ENCODE measurements around the gene KPNA3. TPM values are rescaled to one million over a fixed set of nuclear protein-coding genes. Genes with fewer than 3 reads are reported as not detected.
"Not testable (repeated sequence)": the region's sequence is repeated elsewhere in the genome, so short reads cannot be mapped to it uniquely, and the experiment has no call there.

Gene KPNA3
- total and polyA plus RNA-seq, 7 experiments from 2014 or later: 17.0 to 38.7 (median 19.6) TPM

DNA sequence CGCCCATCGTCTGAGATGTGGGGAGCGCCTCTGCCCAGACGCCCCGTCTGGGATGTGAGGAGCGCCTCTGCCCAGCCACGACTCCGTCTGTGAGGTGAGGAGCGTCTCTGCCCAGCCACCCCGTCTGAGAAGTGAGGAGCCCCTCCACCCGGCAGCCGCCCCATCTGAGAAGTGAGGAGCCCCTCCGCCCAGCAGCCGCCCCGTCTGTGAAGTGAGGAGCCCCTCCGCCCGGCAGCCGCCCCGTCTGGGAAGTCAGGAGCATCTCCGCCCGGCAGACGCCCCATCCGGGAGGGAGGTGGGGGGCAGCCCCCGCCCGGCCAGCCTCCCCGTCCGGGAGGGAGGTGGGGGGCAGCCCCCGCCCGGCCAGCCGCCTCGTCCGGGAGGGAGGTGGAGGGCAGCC, 30.7 kb downstream of the KPNA3 start:
- H3K4me3 Mint-ChIP-seq; H3K4me3 ChIP-seq (ENCODE audit: low read length); H3K27me3 ChIP-seq (ENCODE audit: control insufficient read depth in 2 of 2, insufficient read depth in 2 of 2, low read length in 2 of 2); CTCF ChIA-PET; H3K9me3 ChIP-seq (ENCODE audit: control insufficient read depth in 2 of 3, low read length in 3 of 3); H3K36me3 ChIP-seq (ENCODE audit: control insufficient read depth in 2 of 3, insufficient read depth in 3 of 3, low read length in 3 of 3); H3K27me3 Mint-ChIP-seq; DNase-seq; POLR2A ChIA-PET; H3K27ac Mint-ChIP-seq; intact Hi-C loops (cut with micrococcal nuclease); ATAC-seq; H3K27ac ChIP-seq (ENCODE audit: low read depth, low read length): not testable (repeated sequence)
- H3K4me1 ChIP-seq (ENCODE audit: control insufficient read depth in 2 of 2, insufficient read depth in 2 of 2, low read length in 2 of 2): peaks cover 0 to 11% of the 10 kb centered on the region in 2 donors
- Mint-ChIP-seq H3K36me3 (peaks cover 9 to 47% (median 32%) of the 10 kb centered on the region in 5 donors), H3K4me1 (peaks cover 25 to 62% (median 54%) of the 10 kb centered on the region in 7 donors), H3K9me3 (peaks cover 0 to 26% (median 10%) of the 10 kb centered on the region in 11 donors)

DNA sequence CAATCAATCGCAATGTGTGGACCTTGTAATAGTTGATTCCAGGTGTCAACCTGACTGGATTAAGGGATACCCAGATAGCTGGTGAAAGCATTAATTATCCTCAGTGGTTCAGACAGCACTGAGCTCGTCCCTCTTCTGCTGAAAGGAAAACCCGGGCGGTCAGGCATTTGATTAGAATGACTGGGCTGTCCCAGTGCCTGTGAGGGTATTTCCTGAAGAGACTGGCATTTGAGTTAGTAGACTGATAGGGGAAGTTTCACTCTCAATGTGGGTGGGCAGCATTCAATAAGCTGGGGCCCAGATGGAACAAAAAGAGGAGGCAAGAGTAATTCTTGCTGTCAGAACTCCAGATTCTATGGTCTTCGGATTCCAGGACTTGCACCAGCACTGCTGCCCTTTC, 31.9 kb downstream of the KPNA3 start:
- Mint-ChIP-seq H3K9me3 (peaks cover 0 to 26% (median 10%) of the 10 kb centered on the region in 11 donors), H3K4me1 (peaks cover 25 to 69% (median 50%) of the 10 kb centered on the region in 7 donors), H3K36me3 (peaks cover 9 to 48% (median 32%) of the 10 kb centered on the region in 5 donors), H3K4me3 (peak overlapping the region in 1 of 10 donors; percentile 55), H3K27me3 (no peaks in the 10 kb centered on the region), H3K27ac (peak overlapping the region in 3 of 9 donors; percentile 15 to 73 (median 57))
- ChIA-PET CTCF (no interaction called here), POLR2A (interaction anchor here (0.5 kb wide), 1 partner anchor 13 kb away, joined by 3 read pairs; no protein-coding TSS in a partner anchor)
- Histone ChIP-seq H3K27me3 (ENCODE audit: control insufficient read depth in 2 of 2, insufficient read depth in 2 of 2, low read length in 2 of 2) (no peaks in the 10 kb centered on the region), H3K27ac (ENCODE audit: low read depth, low read length) (no peak overlapping the region), H3K4me3 (ENCODE audit: low read length) (no peak overlapping the region), H3K4me1 (ENCODE audit: control insufficient read depth in 2 of 2, insufficient read depth in 2 of 2, low read length in 2 of 2) (peaks cover 0 to 11% of the 10 kb centered on the region in 2 donors), H3K36me3 (ENCODE audit: control insufficient read depth in 2 of 3, insufficient read depth in 3 of 3, low read length in 3 of 3) (no peaks in the 10 kb centered on the region), H3K9me3 (ENCODE audit: control insufficient read depth in 2 of 3, low read length in 3 of 3) (no peaks in the 10 kb centered on the region)
- ATAC-seq (no peak), DNase-seq (no peak)
- intact Hi-C loops (cut with micrococcal nuclease): no loop called here

DNA sequence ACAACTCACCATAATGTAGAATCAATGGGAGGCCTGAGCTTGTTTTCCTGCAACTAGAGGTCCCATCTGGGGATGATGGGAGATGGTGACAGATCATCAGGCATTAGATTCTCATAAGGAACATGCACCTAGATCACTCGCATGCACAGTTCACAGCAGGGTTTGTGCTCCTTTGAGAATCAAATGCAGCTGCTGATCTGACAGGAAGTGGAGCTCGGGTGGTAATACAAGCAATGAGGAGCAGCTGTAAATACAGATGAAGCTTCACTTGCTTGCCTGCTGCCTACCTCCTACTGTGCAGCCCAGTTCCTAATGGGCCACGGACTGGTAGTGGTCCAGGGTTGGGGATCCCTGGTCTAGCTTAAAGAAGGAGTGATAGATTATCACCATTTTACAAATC, 33.0 kb downstream of the KPNA3 start:
- Histone ChIP-seq H3K27ac (ENCODE audit: low read depth, low read length) (no peak overlapping the region), H3K36me3 (ENCODE audit: control insufficient read depth in 2 of 3, insufficient read depth in 3 of 3, low read length in 3 of 3) (no peaks in the 10 kb centered on the region), H3K4me1 (ENCODE audit: control insufficient read depth in 2 of 2, insufficient read depth in 2 of 2, low read length in 2 of 2) (peaks cover 0 to 17% of the 10 kb centered on the region in 2 donors), H3K9me3 (ENCODE audit: control insufficient read depth in 2 of 3, low read length in 3 of 3) (no peaks in the 10 kb centered on the region), H3K27me3 (ENCODE audit: control insufficient read depth in 2 of 2, insufficient read depth in 2 of 2, low read length in 2 of 2) (no peaks in the 10 kb centered on the region), H3K4me3 (ENCODE audit: low read length) (no peak overlapping the region)
- Mint-ChIP-seq H3K27me3 (no peaks in the 10 kb centered on the region), H3K9me3 (peaks cover 0 to 26% (median 10%) of the 10 kb centered on the region in 11 donors), H3K36me3 (peaks cover 6 to 45% (median 30%) of the 10 kb centered on the region in 5 donors), H3K27ac (peak overlapping the region in 6 of 9 donors; percentile 15 to 73 (median 56)), H3K4me3 (peak overlapping the region in 7 of 10 donors; percentile 29 to 55 (median 43)), H3K4me1 (peaks cover 23 to 70% (median 54%) of the 10 kb centered on the region in 7 donors)
- DNase-seq: peak in 4 of 9 donors; percentile 5 to 20 (median 11)
- intact Hi-C loops (cut with micrococcal nuclease): loop anchor here in 1 of 2 donors (2.0 to 5.0 kb wide), 2 partner anchors 17 to 88 kb away; no protein-coding TSS in a partner anchor
- POLR2A ChIA-PET: no interaction called here
- CTCF ChIA-PET: no interaction called here
- no peak for ATAC-seq

DNA sequence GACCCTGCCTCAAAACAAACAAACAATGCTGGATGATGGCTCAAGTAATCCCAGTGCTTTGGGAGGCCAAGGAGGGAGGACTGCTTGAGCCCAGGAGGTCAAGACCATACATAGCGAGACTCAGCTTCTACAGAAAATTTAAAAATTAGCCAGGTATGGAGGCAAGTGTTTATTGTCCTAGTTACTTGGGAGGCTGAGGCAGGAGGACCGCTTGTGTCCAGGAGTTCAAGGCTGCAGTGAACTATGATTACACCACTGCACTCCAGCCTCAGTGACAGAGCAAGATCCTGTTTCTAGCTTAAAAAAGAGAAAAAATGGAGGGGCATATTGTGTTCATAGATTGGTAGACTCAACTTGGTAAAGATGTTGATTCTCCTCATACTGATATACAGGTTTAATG, 36.2 kb downstream of the KPNA3 start:
- no peaks in the 10 kb centered on the region for H3K9me3 ChIP-seq (ENCODE audit: control insufficient read depth in 2 of 3, low read length in 3 of 3)
- no peak for ATAC-seq
- no peak overlapping the region for H3K4me3 ChIP-seq (ENCODE audit: low read length)
- ChIA-PET CTCF (interaction anchor here (0.6 kb wide), 1 partner anchor 14 kb away, joined by 4 read pairs; no protein-coding TSS in a partner anchor), POLR2A (no interaction called here)
- Mint-ChIP-seq H3K36me3 (peaks cover 0 to 40% (median 21%) of the 10 kb centered on the region in 5 donors), H3K4me3 (peak overlapping the region in 1 of 10 donors; percentile 11), H3K9me3 (peaks cover 0 to 18% (median 8%) of the 10 kb centered on the region in 11 donors), H3K4me1 (peaks cover 33 to 84% (median 69%) of the 10 kb centered on the region in 7 donors), H3K27me3 (no peaks in the 10 kb centered on the region), H3K27ac (no peak overlapping the region)
- intact Hi-C loops (cut with micrococcal nuclease): loop anchor here in 1 of 2 donors (5.0 kb wide), 1 partner anchor 91 kb away; no protein-coding TSS in a partner anchor
- peaks cover 0 to 17% of the 10 kb centered on the region in 2 donors for H3K4me1 ChIP-seq (ENCODE audit: control insufficient read depth in 2 of 2, insufficient read depth in 2 of 2, low read length in 2 of 2)
- H3K36me3 ChIP-seq (ENCODE audit: control insufficient read depth in 2 of 3, insufficient read depth in 3 of 3, low read length in 3 of 3): no peaks in the 10 kb centered on the region
- H3K27ac ChIP-seq (ENCODE audit: low read depth, low read length): no peak overlapping the region
- no peak for DNase-seq
- H3K27me3 ChIP-seq (ENCODE audit: control insufficient read depth in 2 of 2, insufficient read depth in 2 of 2, low read length in 2 of 2): no peaks in the 10 kb centered on the region

DNA sequence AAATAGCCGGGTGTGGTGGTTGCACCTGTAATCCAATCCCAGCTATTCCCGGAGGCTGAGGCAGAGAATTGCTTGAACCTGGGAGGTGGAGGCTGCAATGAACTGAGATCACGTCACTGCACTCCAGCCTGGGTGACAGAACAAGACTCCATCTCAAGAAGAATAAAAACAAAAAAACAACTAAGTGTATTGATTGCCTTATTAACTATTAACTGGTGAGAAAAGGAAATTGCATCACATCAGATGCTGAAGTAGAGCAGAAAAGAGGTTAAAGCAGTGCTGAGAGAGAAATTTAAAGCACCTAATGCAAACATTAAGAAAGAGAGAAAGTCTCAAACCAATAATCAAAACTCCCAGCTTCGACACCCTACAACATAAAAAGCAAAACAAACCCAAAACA, 38.3 kb downstream of the KPNA3 start:
- no peaks in the 10 kb centered on the region for H3K9me3 ChIP-seq (ENCODE audit: control insufficient read depth in 2 of 3, low read length in 3 of 3)
- Mint-ChIP-seq H3K27ac (no peak overlapping the region), H3K9me3 (peaks cover 0 to 2% (median 0%) of the 10 kb centered on the region in 11 donors), H3K27me3 (no peaks in the 10 kb centered on the region), H3K36me3 (peaks cover 0 to 27% (median 9%) of the 10 kb centered on the region in 5 donors), H3K4me1 (peaks cover 27 to 87% (median 71%) of the 10 kb centered on the region in 7 donors), H3K4me3 (peak overlapping the region in 1 of 10 donors; percentile 7)
- H3K4me1 ChIP-seq (ENCODE audit: control insufficient read depth in 2 of 2, insufficient read depth in 2 of 2, low read length in 2 of 2): peaks cover 0 to 10% of the 10 kb centered on the region in 2 donors
- ChIA-PET CTCF (no interaction called here), POLR2A (interaction anchor here (0.5 kb wide), 1 partner anchor 10 kb away, joined by 3 read pairs; no protein-coding TSS in a partner anchor)
- no peak overlapping the region for H3K27ac ChIP-seq (ENCODE audit: low read depth, low read length)
- H3K4me3 ChIP-seq (ENCODE audit: low read length): no peak overlapping the region
- no peaks in the 10 kb centered on the region for H3K36me3 ChIP-seq (ENCODE audit: control insufficient read depth in 2 of 3, insufficient read depth in 3 of 3, low read length in 3 of 3)
- ATAC-seq (no peak), DNase-seq (no peak)
- intact Hi-C loops (cut with micrococcal nuclease): no loop called here
- no peaks in the 10 kb centered on the region for H3K27me3 ChIP-seq (ENCODE audit: control insufficient read depth in 2 of 2, insufficient read depth in 2 of 2, low read length in 2 of 2)

DNA sequence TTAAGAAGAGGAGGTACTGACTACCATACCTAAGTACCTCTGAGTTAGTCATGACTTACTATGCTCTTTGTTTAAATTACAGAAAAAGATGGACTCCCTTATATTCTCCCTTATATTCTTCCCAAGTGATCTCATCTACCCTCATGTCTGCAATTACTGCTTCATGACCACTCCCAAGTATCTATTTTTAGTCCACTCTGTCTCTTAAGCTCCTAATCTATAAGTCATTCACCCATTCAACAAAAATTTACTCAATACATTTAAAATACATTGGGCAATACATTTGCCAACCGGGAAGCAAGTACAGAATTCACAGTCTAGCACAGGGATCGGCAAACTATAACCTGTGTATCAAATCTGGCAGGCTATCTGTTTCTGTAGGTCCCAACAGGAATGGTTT, 42.6 kb downstream of the KPNA3 start:
- H3K9me3 Mint-ChIP-seq: no peaks in the 10 kb centered on the region
- Histone ChIP-seq H3K4me3 (ENCODE audit: low read length) (no peak overlapping the region), H3K27me3 (ENCODE audit: control insufficient read depth in 2 of 2, insufficient read depth in 2 of 2, low read length in 2 of 2) (no peaks in the 10 kb centered on the region), H3K9me3 (ENCODE audit: control insufficient read depth in 2 of 3, low read length in 3 of 3) (no peaks in the 10 kb centered on the region), H3K36me3 (ENCODE audit: control insufficient read depth in 2 of 3, insufficient read depth in 3 of 3, low read length in 3 of 3) (peaks cover 0 to 6% (median 0%) of the 10 kb centered on the region in 3 experiments), H3K27ac (ENCODE audit: low read depth, low read length) (no peak overlapping the region), H3K4me1 (ENCODE audit: control insufficient read depth in 2 of 2, insufficient read depth in 2 of 2, low read length in 2 of 2) (peaks cover 0 to under 1% of the 10 kb centered on the region in 2 donors)
- H3K27ac Mint-ChIP-seq: peak overlapping the region in 1 of 9 donors; percentile 32
- DNase-seq (no peak), ATAC-seq (no peak)
- CTCF ChIA-PET: no interaction called here
- peaks cover 19 to 51% (median 45%) of the 10 kb centered on the region in 7 donors for H3K4me1 Mint-ChIP-seq
- POLR2A ChIA-PET: no interaction called here
- no peaks in the 10 kb centered on the region for H3K27me3 Mint-ChIP-seq
- no peak overlapping the region for H3K4me3 Mint-ChIP-seq
- peaks cover 0 to 27% (median 7%) of the 10 kb centered on the region in 5 donors for H3K36me3 Mint-ChIP-seq
- intact Hi-C loops (cut with micrococcal nuclease): no loop called here

DNA sequence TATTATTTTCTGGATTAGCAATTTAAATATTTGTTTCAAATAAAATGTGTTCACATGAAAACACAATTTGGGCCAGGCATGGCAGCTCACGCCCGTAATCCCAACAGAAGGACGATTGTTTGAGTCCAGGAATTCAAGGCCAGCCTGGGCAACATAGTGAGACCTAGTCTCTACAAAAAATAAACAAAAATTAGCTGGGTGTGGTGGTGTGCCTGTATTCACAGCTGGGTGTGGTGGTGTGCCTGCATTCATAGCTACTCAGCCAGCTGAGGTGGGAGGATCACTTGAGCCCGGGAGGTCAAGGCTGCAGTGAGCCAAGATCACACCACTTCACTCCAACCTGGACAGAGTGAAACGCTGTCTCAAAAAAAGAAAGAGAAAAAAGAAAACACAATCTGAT, 46.4 kb downstream of the KPNA3 start:
- ChIA-PET CTCF (no interaction called here), POLR2A (no interaction called here)
- H3K4me1 ChIP-seq (ENCODE audit: control insufficient read depth in 2 of 2, insufficient read depth in 2 of 2, low read length in 2 of 2): no peaks in the 10 kb centered on the region
- Mint-ChIP-seq H3K36me3 (peaks cover 2 to 25% (median 6%) of the 10 kb centered on the region in 5 donors), H3K9me3 (no peaks in the 10 kb centered on the region), H3K4me3 (no peak overlapping the region), H3K27me3 (no peaks in the 10 kb centered on the region), H3K4me1 (peaks cover 5 to 18% (median 14%) of the 10 kb centered on the region in 7 donors), H3K27ac (no peak overlapping the region)
- ATAC-seq (no peak), DNase-seq (no peak)
- H3K4me3 ChIP-seq (ENCODE audit: low read length): no peak overlapping the region
- no peak overlapping the region for H3K27ac ChIP-seq (ENCODE audit: low read depth, low read length)
- no peaks in the 10 kb centered on the region for H3K9me3 ChIP-seq (ENCODE audit: control insufficient read depth in 2 of 3, low read length in 3 of 3)
- intact Hi-C loops (cut with micrococcal nuclease): no loop called here
- H3K27me3 ChIP-seq (ENCODE audit: control insufficient read depth in 2 of 2, insufficient read depth in 2 of 2, low read length in 2 of 2): no peaks in the 10 kb centered on the region
- H3K36me3 ChIP-seq (ENCODE audit: control insufficient read depth in 2 of 3, insufficient read depth in 3 of 3, low read length in 3 of 3): peaks cover 0 to 6% (median 0%) of the 10 kb centered on the region in 3 experiments

All from naive thymus-derived CD4-positive, alpha-beta T cell (primary cell).